A673 (cell line): Measurements from ENCODE around the gene HOXC6.

Experiments
- CTCF ChIP-seq: fragments of 300-800, 200-600 bp; sonication (generic); conservative IDR thresholded peaks from 2 replicates; pipeline ENCODE4 v1.5.1; 2017; ENCODE audit warnings: low read depth, mild to moderate bottlenecking, antibody characterized with exemption, low read length, moderate library complexity, mixed read lengths
- EZH2 ChIP-seq: fragments of 200-600 bp; sonication (generic); IDR thresholded peaks from 2 replicates; pipeline ENCODE4 v1.6.1; 2017; ENCODE audit warnings: borderline replicate concordance, low read depth, mild to moderate bottlenecking, mixed read lengths, antibody characterized with exemption, low read length; ENCODE audit not compliant: poor library complexity, severe bottlenecking

GRCh38 chr12:53978477-53979356 lies 49.5 kb upstream of the HOXC6 start:
- TF ChIP-seq CTCF: no peak
- no peak for TF ChIP-seq EZH2
